Chondrocyte (in vitro differentiated cells): ENCODE data around the gene APP. TPM values are rescaled to one million over a fixed set of nuclear protein-coding genes. Genes with fewer than 3 reads are reported as not detected.

Experiments used
- DNase-seq: peaks from one replicate; pipeline ENCODE4 v3.0.0; 2021; ENCODE audit warnings: mixed read lengths, low spot score
- H3K27ac Mint-ChIP-seq: one replicate; pipeline ENCODE4 v1.8.0; 2021; ENCODE audit warnings: mild to moderate bottlenecking, moderate library complexity, mixed read lengths; ENCODE audit not compliant: unreplicated experiment
- H3K27me3 Mint-ChIP-seq: 2 replicates; pipeline ENCODE4 v1.8.0; 2021; ENCODE audit warnings: low read depth, mixed read lengths
- H3K36me3 Mint-ChIP-seq: 2 replicates; pipeline ENCODE4 v1.8.0; 2021; ENCODE audit warnings: low read depth, mixed read lengths
- H3K4me1 Mint-ChIP-seq: 2 replicates; pipeline ENCODE4 v1.8.0; 2021; ENCODE audit warnings: low read depth, mild to moderate bottlenecking, mixed read lengths
- H3K4me3 Mint-ChIP-seq: one replicate; pipeline ENCODE4 v1.8.0; 2021; ENCODE audit warnings: mild to moderate bottlenecking, moderate library complexity, mixed read lengths; ENCODE audit not compliant: unreplicated experiment
- H3K9me3 Mint-ChIP-seq: 2 replicates; pipeline ENCODE4 v1.8.0; 2021; ENCODE audit warnings: low read depth, mixed read lengths
- total RNA-seq: library from RNA; stranded (reverse); gene quantifications from 3 replicates; pipeline ENCODE4 v1.2.1, GENCODE V29; 2021
- TF ChIP-seq, protein P1 (sequence below): fragments of 200-600 bp; sonication (generic); IDR thresholded peaks from 2 replicates; pipeline ENCODE4 v1.5.0; 2021; ENCODE audit warnings: antibody characterized with exemption, mild to moderate bottlenecking, moderate library complexity

The APP gene
- total RNA-seq, 1 donor from 2014 or later: 442 TPM

- Mint-ChIP-seq H3K27ac (no peak overlapping the region), H3K36me3 (peaks cover 1% of the 10 kb centered on the region), H3K9me3 (no peaks in the 10 kb centered on the region), H3K4me1 (peaks cover 23% of the 10 kb centered on the region), H3K27me3 (no peaks in the 10 kb centered on the region), H3K4me3 (no peak overlapping the region)
- no peak for DNase-seq
- TF ChIP-seq, protein P1, sequence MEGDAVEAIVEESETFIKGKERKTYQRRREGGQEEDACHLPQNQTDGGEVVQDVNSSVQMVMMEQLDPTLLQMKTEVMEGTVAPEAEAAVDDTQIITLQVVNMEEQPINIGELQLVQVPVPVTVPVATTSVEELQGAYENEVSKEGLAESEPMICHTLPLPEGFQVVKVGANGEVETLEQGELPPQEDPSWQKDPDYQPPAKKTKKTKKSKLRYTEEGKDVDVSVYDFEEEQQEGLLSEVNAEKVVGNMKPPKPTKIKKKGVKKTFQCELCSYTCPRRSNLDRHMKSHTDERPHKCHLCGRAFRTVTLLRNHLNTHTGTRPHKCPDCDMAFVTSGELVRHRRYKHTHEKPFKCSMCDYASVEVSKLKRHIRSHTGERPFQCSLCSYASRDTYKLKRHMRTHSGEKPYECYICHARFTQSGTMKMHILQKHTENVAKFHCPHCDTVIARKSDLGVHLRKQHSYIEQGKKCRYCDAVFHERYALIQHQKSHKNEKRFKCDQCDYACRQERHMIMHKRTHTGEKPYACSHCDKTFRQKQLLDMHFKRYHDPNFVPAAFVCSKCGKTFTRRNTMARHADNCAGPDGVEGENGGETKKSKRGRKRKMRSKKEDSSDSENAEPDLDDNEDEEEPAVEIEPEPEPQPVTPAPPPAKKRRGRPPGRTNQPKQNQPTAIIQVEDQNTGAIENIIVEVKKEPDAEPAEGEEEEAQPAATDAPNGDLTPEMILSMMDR: no peak
Measured at GRCh38 chr21:25938658-25939395, 231.7 kb downstream of the APP start.

GRCh38 chr21:25936776-25937175 lies 233.8 kb downstream of the APP start:
- Mint-ChIP-seq H3K4me1 (peaks cover 18% of the 10 kb centered on the region), H3K4me3 (no peak overlapping the region), H3K36me3 (peaks cover 1% of the 10 kb centered on the region), H3K27ac (no peak overlapping the region), H3K9me3 (no peaks in the 10 kb centered on the region), H3K27me3 (no peaks in the 10 kb centered on the region)
- TF ChIP-seq, protein P1: no peak
- DNase-seq: no peak

GRCh38 chr21:25934771-25935224 lies 235.8 kb downstream of the APP start:
- H3K27me3 Mint-ChIP-seq: no peaks in the 10 kb centered on the region
- no peaks in the 10 kb centered on the region for H3K9me3 Mint-ChIP-seq
- DNase-seq: no peak
- H3K27ac Mint-ChIP-seq: peak overlapping the region; percentile 74
- H3K36me3 Mint-ChIP-seq: peaks cover 1% of the 10 kb centered on the region
- no peak overlapping the region for H3K4me3 Mint-ChIP-seq
- TF ChIP-seq, protein P1: no peak
- H3K4me1 Mint-ChIP-seq: peaks cover 21% of the 10 kb centered on the region

GRCh38 chr21:25934130-25934529 lies 236.4 kb downstream of the APP start:
- DNase-seq: no peak
- H3K4me3 Mint-ChIP-seq: no peak overlapping the region

DNA sequence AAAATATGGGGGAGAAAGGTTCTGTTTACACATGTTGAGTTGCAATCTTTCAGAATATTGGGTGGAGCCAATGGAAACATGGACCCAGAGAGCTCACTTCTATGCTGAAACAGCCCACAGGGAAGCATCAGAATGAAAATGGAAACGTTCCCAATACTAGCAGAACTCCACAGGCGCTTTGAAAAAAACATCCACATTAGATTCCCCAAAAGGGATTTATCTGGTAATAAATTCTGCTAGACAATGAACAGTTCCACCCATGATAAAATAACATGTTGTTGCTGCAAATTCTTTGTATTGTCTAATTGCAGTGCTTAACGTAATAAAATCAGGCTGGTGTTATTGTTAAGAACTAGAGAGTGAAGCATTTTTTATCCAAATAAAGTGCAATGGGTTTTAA lies 238.8 kb downstream of the APP start:
- TF ChIP-seq, protein P1: no peak
- Mint-ChIP-seq H3K9me3 (no peaks in the 10 kb centered on the region), H3K27ac (no peak overlapping the region), H3K36me3 (peaks cover 1% of the 10 kb centered on the region), H3K27me3 (no peaks in the 10 kb centered on the region), H3K4me1 (peaks cover 34% of the 10 kb centered on the region), H3K4me3 (no peak overlapping the region)
- no peak for DNase-seq

More at GRCh38 chr21:25934130-25934529, 236.4 kb downstream of the APP start:
- H3K36me3 Mint-ChIP-seq: peaks cover 1% of the 10 kb centered on the region
- TF ChIP-seq, protein P1: no peak
- peaks cover 28% of the 10 kb centered on the region for H3K4me1 Mint-ChIP-seq
- H3K9me3 Mint-ChIP-seq: no peaks in the 10 kb centered on the region
- H3K27me3 Mint-ChIP-seq: no peaks in the 10 kb centered on the region
- H3K27ac Mint-ChIP-seq: peak overlapping the region; percentile 54
